EL (cell line): ENCODE results near the gene CPN1.

Experiments used
- DNase-seq: peaks from one replicate; pipeline ENCODE4 v3.0.0-alpha.2; 2016

The CPN1 gene

DNA sequence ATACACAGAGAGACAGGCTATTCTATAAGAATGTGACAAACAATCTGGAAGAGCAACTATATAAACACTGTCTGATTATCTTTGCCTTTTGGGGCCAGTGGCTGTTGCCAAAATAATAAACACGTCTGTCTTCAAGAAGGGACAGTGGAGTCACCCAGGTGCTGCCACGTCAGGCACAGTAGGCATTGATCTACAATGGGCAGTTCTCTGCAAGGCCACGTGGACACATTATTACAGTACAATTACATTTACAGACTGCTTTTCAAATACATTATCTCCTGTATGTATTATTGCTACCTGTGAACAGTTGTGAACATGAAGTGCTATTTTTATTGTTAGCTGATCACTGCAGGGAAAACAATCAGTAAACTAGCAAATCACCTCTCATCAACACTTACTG is 86.0 kb downstream of the CPN1 start:
- no peak for DNase-seq

DNA sequence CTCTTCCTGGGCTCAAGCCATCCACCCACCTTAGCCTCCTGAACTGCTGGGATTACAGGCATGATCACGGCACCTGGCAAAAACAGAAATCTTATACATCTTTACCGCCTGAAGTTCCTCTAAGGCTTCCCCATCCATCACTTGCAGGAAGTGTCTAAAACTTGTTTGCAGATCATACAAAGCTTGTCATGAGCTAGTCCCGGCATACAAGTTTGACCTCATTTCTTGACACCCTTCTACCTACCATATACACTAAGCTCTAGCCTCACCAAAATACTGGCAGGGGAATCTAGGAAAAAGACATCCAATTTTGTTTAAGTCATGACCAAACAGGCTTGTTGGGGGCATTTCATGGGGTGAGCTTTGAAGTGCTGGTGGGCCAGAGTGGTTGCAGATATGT is 86.4 kb downstream of the CPN1 start:
- DNase-seq = no peak

DNA sequence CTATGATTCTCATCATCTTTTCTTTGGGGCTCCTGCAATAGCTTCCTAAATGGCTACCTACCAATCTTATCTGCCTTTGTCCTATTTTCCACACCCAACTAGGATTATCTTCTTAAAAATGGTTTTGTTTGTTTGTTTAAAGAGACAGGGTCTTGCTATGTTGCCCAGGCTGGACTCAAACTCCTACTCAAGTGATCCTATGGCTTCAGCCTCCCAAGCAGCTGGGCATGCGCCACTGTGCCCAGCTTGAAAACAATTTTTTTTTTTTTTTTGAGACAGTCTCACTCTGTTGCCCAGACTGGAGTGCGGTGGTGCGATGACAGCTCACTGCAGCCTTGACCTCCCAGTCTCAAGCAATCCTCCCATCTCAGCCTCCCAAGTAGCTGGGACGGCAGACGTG is 86.9 kb downstream of the CPN1 start:
- no peak for DNase-seq

DNA sequence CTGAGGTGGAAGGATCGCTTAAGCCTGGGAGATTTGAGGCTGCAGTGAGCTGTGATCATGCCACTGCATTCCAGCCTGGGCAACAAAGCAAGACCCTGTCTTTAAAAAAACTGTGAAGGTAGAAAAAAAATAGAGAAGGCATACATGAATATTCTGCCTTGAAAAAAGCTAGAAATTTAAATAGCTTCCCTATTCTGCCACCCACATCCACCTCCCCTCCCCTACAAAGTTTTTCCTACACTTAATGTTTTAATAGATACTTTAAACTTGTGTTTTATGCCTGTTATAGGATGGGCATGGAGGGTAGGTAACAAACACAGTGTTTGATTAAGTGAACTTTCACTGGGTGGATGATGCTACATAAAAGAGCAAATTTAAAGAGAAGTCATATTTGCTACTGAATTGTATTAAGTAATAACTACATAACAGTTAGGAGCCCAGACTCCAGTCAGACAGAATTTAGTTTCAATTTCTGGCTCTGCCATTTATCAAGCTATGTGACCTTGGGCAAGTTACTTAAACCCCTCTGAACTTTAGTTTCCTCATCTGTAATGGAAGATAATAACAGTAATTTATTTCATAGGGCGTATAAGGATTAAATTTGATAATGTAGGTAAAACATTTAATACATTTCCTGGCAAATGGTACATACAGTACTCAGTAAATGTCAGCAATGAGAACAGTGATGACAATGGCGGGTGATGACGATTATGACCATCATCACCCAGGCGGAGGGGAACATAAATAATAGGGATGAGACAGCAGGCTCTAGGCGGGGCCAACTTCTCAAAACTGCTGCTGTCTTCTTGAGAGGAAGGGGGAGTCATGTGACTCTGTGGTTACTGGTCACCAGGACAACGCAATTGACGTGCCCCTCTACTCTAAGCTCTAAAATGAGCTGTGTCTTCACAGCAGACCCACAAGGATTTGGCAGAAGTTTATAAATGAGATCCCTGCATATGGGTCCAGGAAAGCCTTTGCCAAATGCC is 87.7 kb downstream of the CPN1 start:
- DNase-seq = peak; percentile 94
